B cell (primary cell): ENCODE data around the gene SNRPD3.
"Not testable (repeated sequence)": the region's sequence is repeated elsewhere in the genome, so short reads cannot be mapped to it uniquely, and the experiment has no call there.

ENCODE experiments used
- EZH2 ChIP-seq: IDR thresholded peaks from 2 replicates; pipeline ENCODE4 v1.6.1; 2012; ENCODE audit warnings: borderline replicate concordance, low read depth, mild to moderate bottlenecking, moderate library complexity, low read length; ENCODE audit not compliant: insufficient read depth, poor library complexity, severe bottlenecking
- TF ChIP-seq, protein P1 (sequence below): fragments of 200-600 bp; IDR thresholded peaks from one replicate; pipeline ENCODE4 v1.8.0; 2022; ENCODE audit warnings: antibody characterized with exemption, mild to moderate bottlenecking

DNA sequence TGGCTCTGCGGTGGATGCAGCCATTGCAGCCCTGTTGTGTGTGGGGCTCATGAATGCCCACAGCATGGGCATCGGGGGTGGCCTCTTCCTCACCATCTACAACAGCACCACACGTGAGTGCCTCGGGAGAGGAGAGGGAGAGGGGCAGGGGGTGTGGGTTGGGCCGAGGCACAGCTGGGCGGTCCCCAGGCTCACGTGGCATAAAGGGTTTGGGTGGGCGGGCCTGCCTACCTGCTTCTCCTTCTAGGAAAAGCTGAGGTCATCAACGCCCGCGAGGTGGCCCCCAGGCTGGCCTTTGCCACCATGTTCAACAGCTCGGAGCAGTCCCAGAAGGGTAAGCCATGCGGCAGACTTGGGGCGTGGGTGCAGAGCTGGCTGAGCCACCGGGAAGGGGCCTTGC, 59.0 kb downstream of the SNRPD3 start:
- TF ChIP-seq, protein P1, sequence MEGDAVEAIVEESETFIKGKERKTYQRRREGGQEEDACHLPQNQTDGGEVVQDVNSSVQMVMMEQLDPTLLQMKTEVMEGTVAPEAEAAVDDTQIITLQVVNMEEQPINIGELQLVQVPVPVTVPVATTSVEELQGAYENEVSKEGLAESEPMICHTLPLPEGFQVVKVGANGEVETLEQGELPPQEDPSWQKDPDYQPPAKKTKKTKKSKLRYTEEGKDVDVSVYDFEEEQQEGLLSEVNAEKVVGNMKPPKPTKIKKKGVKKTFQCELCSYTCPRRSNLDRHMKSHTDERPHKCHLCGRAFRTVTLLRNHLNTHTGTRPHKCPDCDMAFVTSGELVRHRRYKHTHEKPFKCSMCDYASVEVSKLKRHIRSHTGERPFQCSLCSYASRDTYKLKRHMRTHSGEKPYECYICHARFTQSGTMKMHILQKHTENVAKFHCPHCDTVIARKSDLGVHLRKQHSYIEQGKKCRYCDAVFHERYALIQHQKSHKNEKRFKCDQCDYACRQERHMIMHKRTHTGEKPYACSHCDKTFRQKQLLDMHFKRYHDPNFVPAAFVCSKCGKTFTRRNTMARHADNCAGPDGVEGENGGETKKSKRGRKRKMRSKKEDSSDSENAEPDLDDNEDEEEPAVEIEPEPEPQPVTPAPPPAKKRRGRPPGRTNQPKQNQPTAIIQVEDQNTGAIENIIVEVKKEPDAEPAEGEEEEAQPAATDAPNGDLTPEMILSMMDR = not testable (repeated sequence)
- TF ChIP-seq EZH2 = not testable (repeated sequence)
